ENCODE measurements around the gene PDXP. TPM values are rescaled to one million over a fixed set of nuclear protein-coding genes. Genes with fewer than 3 reads are reported as not detected.

The PDXP gene
- total RNA-seq, 1 donor from 2014 or later = 13.3 TPM

Other genes starting within 250 kb of the PDXP start
- gene ELFN2, start 231.2 kb upstream of the PDXP start, total RNA-seq = 0.82 and 0.96 TPM in 2 replicates
- 0.54 and 1.2 TPM in 2 replicates for gene MFNG, start 172.3 kb upstream of the PDXP start, total RNA-seq
- 64.0 and 71.3 TPM in 2 replicates for gene CARD10, start 139.3 kb upstream of the PDXP start, total RNA-seq
- gene CDC42EP1, start 98.2 kb upstream of the PDXP start, total RNA-seq = 98.1 and 150 TPM in 2 replicates
- gene LGALS2, start 78.6 kb upstream of the PDXP start, total RNA-seq = not detected in 2 replicates
- 65.9 and 75.2 TPM in 2 replicates for gene GGA1, start 49.9 kb upstream of the PDXP start, total RNA-seq
- gene SH3BP1, start 19.1 kb upstream of the PDXP start, total RNA-seq = 5.0 and 10.4 TPM in 2 replicates
- 500 and 806 TPM in 2 replicates for gene LGALS1, start 16.9 kb downstream of the PDXP start, total RNA-seq
- 46.2 and 59.0 TPM in 2 replicates for gene NOL12, start 27.6 kb downstream of the PDXP start, total RNA-seq
- 62.8 and 68.9 TPM in 2 replicates for gene TRIOBP, start 38.3 kb downstream of the PDXP start, total RNA-seq
- 35.7 and 37.4 TPM in 2 replicates for gene GCAT, start 149.2 kb downstream of the PDXP start, total RNA-seq
- gene GALR3, start 164.7 kb downstream of the PDXP start, total RNA-seq = not detected in 2 replicates
- gene ANKRD54, start 185.6 kb downstream of the PDXP start, total RNA-seq = 28.6 and 45.0 TPM in 2 replicates
- 439 and 469 TPM in 2 replicates for gene EIF3L, start 190.7 kb downstream of the PDXP start, total RNA-seq
- 115 and 140 TPM in 2 replicates for gene MICALL1, start 247.6 kb downstream of the PDXP start, total RNA-seq